HG03159 (cell line): ENCODE measurements around the gene FCF1.

ENCODE experiments used
- ATAC-seq: cut with Tn5 transposase; IDR thresholded peaks from one replicate; pipeline ENCODE4 v1.9.1; 2021; ENCODE audit warnings: mild to moderate bottlenecking, moderate library complexity; ENCODE audit not compliant: unreplicated experiment

FCF1 gene, protein sequence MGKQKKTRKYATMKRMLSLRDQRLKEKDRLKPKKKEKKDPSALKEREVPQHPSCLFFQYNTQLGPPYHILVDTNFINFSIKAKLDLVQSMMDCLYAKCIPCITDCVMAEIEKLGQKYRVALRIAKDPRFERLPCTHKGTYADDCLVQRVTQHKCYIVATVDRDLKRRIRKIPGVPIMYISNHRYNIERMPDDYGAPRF

DNA sequence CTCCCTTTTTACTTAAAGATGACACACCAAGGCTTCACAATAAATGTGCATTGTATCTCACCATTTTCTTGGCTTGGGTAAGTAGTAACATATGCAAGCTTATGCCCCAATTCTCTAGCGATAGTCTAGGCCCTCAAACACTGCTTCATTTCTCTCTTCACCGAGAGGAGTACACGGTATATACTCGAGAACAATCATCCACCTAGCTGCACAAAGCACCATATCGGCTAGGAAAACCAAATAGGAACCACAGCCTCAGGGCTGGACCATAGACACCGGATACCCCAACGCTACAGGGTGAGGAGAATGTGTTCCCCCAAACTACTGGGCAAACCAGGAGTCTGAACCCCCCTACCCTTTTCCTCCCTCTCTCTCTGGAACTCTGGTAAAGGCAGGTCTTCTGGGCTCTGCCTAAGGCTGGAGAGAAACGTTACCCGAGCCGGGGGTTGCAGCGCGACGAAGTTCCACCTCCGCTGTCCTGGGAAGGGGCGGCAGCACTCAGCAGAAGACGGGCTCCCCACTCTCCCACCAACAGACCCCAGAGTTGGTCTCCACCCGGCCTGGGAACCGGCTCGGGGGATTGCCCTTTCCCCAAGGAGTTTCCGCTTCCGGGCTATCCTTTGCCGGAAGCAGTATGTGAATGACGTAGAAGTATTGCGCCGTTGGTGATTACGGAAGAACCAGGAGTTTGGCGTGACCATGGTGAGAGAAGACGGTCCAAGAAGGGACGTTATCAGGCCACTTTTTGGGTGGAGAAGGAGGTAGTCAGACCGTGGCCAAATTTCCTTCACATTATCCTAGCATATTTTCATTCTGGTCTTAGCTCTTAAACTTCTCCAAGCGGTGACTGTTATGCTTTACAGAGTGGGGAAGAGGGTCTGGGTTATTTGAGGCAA lies at the start of gene FCF1, which contains the start of gene AREL1:
FCF1 (plus strand) TSS at position 646 of the 896 bp plus-strand sequence; CDS start at position 700, 54 bp downstream.
AREL1 (minus strand) TSS at position 582 of the 896 bp plus-strand sequence. CDS start 27,465 bp downstream, outside the sequence.
- peak; percentile 95 for ATAC-seq

DNA sequence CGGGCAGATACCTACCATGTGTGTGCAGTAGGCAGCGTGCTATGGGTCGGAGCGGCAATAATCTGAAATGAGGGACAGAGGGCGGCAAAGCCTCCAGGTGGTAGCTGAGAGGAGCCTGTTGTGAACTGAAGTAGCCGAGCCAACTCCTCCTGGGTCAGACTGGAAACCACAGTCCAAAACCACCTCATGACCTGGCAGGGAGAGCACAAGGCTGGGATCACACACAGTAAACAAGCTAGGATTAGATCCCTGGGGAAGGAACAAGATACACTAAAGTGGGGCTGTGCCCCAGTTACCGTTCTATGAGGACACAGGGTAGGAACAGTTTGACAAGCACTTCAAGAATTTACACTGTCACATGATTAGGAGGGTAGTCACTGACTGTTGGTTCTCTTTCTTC lies 49.1 kb upstream of the FCF1 start:
- ATAC-seq = no peak

DNA sequence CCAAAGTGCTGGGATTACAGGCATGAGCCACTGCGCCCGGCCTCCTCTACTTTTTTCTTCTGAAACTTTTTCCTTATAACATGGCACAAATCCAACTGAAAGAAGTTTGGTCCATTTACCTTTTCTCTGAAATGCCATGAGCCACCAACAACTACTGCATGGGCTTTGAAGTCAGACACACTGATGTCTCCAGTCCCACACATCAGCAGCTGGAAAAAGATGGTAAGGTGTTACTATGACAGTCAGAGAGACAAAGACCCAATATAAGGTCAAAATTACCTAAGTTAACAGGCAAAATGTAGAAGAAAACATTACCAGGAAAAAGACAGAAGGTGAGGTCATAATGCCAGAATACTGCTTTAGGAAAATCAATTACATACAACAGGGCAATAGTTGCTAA lies 48.2 kb upstream of the FCF1 start:
- ATAC-seq = no peak

DNA sequence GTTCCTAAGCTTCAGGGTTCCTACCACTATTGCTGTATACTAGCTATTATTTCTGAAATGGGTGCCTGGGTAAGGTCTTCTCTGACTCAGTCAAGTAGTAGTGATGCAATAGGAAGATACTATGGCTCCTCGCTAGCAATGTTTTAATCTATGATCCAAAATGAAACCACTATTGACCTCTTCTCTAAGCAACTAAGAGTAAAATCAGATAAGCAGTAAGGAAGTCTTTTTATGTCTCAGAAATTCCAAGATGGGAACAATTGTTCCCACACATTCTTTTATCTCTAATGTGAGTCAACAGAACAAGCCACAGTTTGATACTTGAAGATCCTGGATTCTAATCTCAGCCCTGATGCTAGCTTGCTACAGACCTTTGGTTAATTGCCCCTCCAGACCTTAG lies 45.2 kb upstream of the FCF1 start:
- no peak for ATAC-seq

DNA sequence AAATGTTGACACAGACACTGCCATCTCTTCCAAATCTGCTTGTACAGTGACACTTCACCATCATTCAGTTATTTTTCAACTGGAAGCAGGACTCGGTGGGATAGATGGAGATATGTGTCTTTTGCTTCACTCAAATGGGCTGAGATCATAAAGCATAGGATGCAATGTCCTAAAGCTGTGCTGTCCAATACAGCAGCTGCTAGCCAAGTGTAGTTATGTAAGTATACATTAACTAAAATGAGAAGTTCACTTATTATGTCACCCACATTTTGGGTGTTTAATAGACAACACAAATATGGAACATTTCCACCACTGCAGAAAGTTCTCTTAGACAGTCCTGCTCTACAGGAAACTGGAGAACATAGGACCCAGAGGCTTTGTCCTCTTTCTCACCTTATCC lies 43.7 kb upstream of the FCF1 start:
- ATAC-seq = no peak

DNA sequence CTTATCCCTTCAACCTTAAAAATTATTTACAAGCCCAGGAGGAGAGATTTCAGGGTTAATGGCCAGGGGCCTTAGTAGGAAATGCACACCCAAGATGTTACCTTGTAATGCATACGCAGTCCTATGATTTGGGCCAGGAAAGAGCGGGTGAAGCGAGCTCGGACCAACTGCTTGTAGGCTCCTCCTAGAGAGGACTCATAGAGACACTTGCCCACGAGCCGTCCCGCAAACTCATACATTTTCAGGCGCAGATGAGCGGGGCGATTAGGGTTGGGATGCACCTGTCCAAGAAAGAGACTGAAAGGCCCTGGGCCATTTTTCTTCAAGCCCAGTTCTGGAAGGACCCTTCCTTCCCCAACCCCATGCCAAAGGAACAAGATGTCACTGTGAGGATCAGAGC lies 43.1 kb upstream of the FCF1 start:
- ATAC-seq = no peak

DNA sequence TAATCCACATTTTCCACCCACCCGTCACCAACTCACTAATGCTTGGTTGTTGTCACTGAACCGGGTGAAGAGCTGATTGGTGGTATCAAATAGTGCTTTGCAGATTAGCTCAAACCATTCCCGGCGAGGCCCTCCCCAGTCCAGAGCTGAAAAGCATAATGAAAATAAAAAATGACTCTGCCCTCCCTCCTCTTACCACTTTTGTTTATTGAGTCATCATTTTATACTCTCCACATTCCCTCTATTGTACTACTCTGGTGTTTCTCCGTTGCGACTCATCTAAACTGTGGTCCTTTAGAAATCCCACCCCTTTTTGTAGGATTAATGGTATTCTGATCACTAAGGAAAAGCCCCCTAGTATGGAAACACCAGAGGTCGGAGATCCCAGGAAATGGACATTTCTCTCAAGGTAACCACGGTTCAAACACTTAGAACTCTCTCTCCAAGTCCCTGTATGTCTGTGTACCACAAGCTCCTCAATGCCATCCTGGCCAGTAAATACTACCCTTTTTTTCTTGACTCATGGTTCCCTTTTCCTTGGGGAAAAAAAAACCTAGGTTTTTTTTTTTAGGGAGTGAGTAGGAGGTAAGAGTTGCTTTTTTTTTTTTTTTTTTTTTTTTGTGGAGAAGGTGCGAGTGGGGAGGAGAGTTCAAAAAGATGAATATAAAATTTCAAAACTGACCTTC lies 42.1 kb upstream of the FCF1 start:
- ATAC-seq = no peak

DNA sequence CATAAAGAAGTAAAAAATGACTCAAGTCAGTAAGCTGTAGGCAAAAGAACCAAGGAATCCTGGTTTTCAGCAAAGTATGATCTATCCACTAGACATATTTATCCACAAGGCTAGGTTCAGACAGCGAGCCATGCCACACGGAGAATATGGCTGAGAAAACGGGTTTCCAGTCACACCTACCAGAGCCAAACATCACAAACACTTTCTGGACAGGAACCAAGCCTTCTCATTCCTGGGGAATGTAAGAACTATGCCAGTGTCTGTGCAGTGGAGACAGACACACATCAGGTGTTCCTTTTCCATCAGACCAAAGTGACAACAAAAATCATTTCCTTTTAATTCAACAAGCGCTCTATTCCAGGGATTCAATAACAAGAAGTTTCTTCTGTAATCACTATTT lies 41.2 kb upstream of the FCF1 start:
- no peak for ATAC-seq

DNA sequence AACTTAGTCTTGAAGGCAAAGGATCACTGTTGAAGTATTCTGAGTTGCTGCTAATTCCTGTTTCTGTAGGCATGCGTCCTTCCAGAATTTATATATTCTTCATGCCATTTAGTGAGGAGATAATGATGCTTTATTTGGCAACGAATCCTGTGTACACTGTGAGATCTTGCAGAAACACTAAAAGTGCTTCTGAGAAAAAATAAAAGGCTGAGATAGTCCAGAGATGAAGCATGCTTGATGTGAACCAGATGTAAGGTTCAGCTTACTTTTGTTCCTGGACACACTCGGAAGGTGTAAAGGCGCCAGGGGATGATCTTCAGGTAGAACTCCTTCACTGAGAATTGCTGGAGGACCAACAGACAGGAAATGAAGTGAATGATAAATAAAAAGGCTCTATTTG lies 39.2 kb upstream of the FCF1 start:
- no peak for ATAC-seq

DNA sequence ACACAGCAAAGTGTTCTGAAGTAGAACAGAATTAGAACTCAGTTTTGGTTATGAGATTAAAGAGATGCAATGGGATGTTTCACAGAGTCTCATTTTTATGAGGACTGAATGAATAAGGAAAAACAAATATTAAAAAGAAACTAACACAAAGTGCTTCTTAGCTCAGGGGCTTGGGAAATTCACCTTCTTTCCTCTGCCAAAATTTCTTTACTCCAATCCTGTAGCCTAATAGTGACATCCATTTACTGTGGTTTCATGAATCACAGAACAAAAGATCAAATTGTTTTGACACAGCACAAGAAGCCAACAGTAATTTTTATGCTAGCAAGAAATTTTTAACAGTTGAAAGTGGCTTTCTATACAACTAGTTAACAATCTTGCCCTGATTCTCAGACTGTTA lies 37.7 kb upstream of the FCF1 start:
- no peak for ATAC-seq

DNA sequence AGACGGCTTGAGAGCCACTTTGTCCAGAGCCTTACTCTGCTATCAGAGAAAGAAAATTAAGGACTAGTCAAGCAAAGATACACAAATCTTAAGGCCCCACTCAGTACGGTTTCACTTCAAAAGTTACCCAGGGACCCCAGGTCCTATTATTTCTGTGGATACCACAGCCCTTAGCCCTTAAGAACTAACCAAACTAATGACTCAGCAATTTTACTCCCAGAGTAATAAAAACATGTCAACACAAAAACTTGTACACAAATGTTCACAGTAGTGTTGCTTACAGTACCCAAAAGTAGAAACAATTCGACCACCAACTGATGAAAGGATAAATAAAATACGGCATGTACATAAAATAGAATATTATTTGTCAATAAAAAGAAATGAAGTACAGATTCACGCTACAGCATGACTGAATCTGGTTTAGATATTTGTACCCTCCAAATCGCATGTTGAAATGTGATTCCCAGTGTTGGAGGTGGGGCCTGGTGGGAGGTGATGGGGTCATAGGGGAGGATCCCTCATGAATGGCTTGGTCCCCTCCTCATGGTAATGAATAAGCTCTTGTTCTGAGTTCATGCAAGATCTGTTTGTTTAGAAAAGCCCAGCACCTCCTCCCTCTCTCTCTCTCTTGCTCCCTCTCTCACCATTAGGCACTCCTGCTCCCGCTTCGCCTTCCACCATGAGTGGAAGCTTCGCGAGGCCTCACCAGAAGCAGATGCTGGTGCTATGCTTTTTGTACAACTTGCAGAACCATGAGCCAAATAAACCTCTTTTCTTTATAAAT lies 30.6 kb upstream of the FCF1 start:
- no peak for ATAC-seq

DNA sequence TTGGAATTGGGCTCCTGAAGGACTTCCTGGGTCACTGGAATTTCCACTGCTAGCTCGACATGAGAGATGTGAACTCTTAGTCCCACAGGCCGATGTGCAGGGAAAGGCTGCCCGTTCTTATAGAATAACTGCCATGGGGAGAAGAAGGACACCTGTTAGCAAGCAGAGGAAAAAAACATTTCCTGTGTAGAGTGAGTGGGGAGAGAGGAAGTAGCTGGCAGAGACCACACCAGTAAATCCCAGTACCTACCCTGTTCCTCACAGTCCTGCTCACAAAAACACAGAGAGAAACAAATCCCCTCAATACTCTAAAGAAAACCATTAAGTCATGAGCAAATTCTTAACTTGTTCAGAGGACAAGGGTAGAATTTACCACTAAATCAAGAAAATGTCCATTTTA lies 29.5 kb upstream of the FCF1 start:
- no peak for ATAC-seq

DNA sequence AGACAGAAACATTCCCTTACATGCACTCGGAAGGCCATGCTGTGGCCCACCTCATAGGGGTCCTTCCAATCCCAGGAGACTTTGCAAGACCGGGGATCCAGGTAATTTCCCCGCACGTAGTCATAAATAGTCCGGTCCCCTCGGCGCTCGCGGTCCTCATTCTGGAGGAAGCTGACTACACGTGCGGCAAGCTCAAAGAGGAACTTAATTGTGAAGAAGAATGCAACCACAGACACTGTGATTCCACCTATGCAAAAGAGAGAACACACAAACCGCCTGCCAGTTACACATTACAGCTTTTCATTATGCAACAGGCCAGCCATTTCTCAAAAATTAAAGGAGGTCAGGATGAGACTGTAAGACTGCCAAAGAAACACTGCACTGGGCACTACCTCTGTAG lies 28.5 kb upstream of the FCF1 start:
- ATAC-seq = no peak

DNA sequence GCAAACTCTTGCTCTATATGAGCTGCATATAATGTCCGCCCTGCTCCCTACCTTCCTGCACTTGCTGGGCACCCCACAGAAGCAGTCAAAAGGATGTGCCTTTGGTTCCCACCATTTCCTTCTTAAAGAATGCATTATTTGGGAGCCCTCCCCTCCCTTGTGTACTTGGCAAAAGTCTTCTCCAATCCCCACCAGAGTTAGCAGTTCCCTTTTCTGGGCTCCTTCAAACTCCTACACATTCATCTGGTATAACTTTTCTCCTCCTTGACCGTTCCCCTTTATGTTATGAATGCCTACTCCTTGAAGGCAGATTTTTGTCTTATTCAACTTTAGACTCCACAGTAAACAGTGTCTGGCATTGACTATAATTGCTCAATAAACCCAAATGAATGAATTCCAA lies 27.9 kb upstream of the FCF1 start:
- no peak for ATAC-seq

DNA sequence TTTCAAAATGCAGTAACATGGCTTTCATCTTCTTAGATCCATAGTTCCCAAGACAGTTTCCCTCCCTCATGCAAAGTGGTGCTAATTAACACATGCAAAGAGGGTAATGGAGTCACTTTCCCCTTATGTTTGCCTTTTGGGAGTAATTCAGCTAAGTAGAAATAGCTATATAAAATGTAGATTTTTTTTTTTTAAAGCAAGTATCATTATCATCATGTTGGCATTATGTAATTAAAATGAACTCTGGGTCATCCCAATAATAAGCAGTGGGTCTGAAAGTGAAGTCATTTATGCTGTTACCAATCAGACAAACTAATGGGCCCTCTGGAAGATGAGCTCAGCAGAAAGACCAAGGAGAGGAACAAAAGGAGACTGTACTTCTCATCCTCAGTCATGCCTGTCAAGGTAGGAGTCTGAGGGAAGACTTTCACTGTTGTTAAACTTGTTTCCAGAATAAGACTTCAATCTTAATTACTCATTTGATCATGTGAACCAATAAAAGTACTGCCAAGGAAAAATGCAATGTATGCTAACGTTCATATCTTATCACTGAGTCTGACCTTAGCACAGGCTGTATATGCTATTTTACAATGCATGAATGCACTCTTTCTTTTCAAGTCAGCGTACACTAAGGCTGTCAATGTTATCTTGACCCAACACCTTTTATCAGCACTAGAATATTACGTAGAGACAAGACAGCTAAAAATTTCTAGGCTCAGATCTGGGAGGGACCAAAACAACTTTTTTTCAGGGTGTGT lies 26.8 kb upstream of the FCF1 start:
- no peak for ATAC-seq

DNA sequence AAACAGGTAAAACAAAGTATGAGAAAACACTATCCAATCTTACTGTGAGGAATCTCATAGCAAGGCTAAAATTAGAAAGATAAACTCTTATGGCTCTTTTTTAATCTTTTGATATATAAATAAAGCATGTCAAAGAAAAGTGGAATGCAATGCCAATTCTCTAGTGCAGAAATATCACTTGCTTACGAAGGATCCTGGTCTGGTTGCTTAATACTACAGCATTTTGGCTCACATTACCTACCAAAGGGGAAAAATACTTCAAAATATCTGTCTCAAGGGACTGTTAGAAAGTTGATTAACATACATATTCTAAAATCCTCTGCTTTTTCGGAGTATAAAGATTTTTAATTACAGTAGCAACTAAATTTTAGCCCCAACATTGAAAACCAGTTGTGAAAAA lies 21.5 kb upstream of the FCF1 start:
- ATAC-seq = no peak

DNA sequence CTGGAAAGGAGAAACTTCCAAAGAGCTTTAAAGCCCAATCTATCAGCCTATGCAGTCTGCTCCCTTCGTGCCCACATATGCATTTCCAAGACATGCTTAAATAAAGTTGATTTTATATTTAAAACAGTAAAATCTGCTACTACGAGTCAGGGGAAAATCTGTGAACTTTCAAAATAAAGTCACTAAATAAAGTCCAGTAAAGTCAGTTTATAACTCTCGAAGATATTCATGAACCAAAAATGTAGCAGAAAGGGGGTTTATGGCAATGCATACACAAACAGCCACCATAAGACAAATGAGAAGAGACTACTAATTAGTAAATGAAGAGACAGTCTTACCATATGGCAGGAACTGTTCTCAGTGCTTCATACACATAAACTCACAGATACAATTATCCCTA lies 19.8 kb upstream of the FCF1 start:
- ATAC-seq = no peak

DNA sequence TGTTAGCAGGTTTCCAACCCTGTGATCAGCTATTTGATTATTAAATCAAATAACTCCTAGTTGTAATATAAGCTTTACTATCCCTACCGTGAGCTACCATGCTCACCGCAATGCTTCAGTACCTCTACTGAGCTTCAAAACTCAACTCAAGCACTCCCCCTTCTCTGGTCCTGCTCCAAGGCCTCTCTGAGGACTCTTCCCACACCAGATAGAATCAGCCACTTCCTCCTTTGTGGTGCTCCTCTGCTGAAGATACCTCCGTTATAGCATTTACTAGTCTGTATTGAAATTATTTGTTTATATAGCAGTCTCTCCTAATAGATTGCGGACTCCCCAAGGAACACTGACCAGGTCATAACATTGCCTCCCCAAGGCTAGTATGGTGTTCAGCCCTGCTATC lies 17.5 kb upstream of the FCF1 start:
- no peak for ATAC-seq

DNA sequence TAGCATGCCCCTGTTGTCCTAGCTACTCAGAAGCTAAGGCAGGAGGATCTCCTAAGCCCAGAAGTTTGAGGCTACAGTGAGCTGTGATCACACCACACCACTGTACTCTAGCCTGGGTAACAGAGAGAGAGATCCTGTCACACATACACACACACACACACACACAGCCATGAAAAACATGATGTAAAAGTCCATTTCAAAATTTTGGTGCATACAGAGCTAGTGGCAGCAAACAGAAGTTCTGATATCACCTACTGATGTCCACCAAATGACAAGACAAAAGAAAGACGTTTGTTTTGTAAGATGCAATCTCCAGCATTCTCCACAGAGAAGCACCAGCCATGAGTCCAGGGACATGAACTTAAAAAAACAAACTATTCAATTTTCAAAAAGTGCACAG lies 15.9 kb upstream of the FCF1 start:
- ATAC-seq = no peak

DNA sequence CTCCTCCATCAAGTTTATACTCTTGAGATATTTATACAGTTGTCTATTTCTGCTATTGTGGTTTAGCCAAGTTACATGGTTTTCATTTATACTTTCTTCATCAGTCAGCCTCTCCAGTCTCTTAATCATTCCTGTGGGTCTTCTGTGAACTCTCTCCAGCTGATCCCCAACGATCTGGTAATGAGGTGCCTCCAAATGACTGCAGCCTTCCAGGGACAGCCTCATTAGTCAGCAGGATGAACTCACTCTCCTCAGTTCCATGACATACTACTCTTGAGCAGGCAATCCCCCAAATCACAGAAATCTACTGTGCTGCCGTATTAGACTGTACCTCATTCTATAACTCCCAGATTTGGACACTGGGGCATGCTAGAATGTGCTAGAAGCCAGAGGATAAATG lies 15.4 kb upstream of the FCF1 start:
- ATAC-seq = no peak
